OCI-LY3 (cell line): Measurements from ENCODE around the gene UROC1.

Experiments
- H2AFZ ChIP-seq: fragments of 200-600, 300-600 bp; shearing (Covaris generic); 2 replicates; pipeline ENCODE4 v1.6.0; 2014; ENCODE audit warnings: antibody characterized with exemption, low read depth, low read length
- H3K27ac ChIP-seq: fragments of 200-600, 300-600 bp; sonication (generic); 2 replicates; pipeline ENCODE4 v1.5.1; 2014; ENCODE audit warnings: mild to moderate bottlenecking, low read length, moderate library complexity, mixed read lengths
- H3K27me3 ChIP-seq: fragments of 200-600, 300-600 bp; sonication (generic); 2 replicates; pipeline ENCODE4 v1.6.1; 2014; ENCODE audit warnings: low read depth, low read length, mixed read lengths
- H3K36me3 ChIP-seq: fragments of 200-600, 300-600 bp; sonication (generic); replicated peaks from 2 replicates; pipeline ENCODE3; 2014; ENCODE audit warnings: low read depth, low read length, mixed read lengths
- H3K4me1 ChIP-seq: fragments of 300-600, 200-600 bp; sonication (generic); 2 replicates; pipeline ENCODE4 v1.6.1; 2014; ENCODE audit warnings: low read length, mixed read lengths
- H3K4me2 ChIP-seq: fragments of 200-600, 300-600 bp; sonication (generic); 2 replicates; pipeline ENCODE4 v1.6.1; 2014; ENCODE audit warnings: low read length, mixed read lengths
- H3K4me3 ChIP-seq: fragments of 300-600, 200-600 bp; sonication (generic); 2 replicates; pipeline ENCODE4 v1.5.1; 2014; ENCODE audit warnings: antibody characterized with exemption, mild to moderate bottlenecking, low read length, moderate library complexity
- H3K79me2 ChIP-seq: fragments of 300-600, 200-600 bp; shearing (Covaris generic); 2 replicates; pipeline ENCODE4 v1.6.1; 2014; ENCODE audit warnings: mild to moderate bottlenecking, low read length, mixed read lengths
- H3K9ac ChIP-seq: fragments of 300-600, 200-600 bp; shearing (Covaris generic); 2 replicates; pipeline ENCODE4 v1.6.0; 2014; ENCODE audit warnings: mild to moderate bottlenecking, low read length, moderate library complexity
- H3K9me3 ChIP-seq: fragments of 200-600, 300-600 bp; shearing (Covaris generic); 2 replicates; pipeline ENCODE4 v1.6.1; 2014; ENCODE audit warnings: low read length, mixed read lengths; ENCODE audit not compliant: insufficient read depth
- H4K20me1 ChIP-seq: fragments of 200-600, 300-600 bp; sonication (generic); 2 replicates; pipeline ENCODE4 v1.6.1; 2016; ENCODE audit warnings: low read length, mixed read lengths; ENCODE audit not compliant: insufficient read depth
- EZH2phosphoT487 ChIP-seq: fragments of 200-600 bp; shearing (Covaris generic); IDR thresholded peaks from 2 replicates; pipeline ENCODE4 v1.6.1; 2018; ENCODE audit warnings: antibody characterized with exemption, mixed run types, low read depth
- TF ChIP-seq, protein P1 (sequence below): fragments of 200-600, 300-600 bp; sonication (generic); IDR thresholded peaks from 2 replicates; pipeline ENCODE4 v1.5.1; 2014; ENCODE audit warnings: antibody characterized with exemption, low read length, low read depth

UROC1 gene

DNA sequence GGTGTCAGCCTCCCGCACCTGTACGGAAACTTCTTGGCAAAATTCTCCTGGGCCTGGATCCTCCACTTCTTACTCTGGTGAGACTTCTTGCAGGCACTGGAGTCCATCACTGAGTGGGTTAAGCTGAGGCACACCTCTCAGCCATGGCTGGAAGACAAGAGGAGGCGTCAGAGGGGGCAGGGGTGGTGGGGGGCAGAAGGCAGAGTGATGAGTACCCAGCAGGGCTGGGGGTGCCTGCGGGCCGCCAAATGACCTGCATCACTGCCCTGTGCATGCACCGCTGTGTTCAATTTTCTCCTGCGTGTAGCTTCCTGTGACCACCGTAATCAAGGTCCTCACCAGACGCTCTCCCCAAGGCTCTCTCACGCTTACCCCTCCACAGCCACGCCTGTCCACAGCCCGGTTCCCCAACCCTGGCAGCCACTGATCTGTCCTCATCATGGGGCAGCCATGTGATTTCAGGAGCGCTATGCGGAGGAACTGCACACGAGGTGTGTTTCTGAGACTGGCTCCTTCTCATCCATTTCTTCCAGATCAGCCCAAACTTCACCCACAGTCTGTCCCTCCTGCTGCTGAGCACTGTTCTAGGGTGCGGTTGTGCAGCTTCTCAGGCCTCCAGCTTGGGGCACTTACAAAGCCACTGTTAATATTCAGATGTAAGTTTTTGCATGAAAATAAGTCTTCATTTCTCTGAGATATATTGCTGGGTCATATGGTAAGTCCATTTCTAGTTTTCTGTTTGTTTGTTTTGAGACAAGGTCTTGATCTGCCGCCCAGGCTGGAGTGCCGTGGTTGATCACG is 35.9 kb upstream of the UROC1 start:
- Histone ChIP-seq H3K4me2 (no peak overlapping the region), H3K9me3 (no peaks in the 10 kb centered on the region), H3K27me3 (no peaks in the 10 kb centered on the region; the same call in 1 of the 2 replicates), H3K27ac (no peak overlapping the region), H3K9ac (no peak overlapping the region), H3K36me3 (no peaks in the 10 kb centered on the region), H4K20me1 (no peaks in the 10 kb centered on the region), H3K4me1 (no peaks in the 10 kb centered on the region), H3K79me2 (no peaks in the 10 kb centered on the region), H3K4me3 (no peak overlapping the region), H2AFZ (no peak overlapping the region)
- TF ChIP-seq, protein P1, sequence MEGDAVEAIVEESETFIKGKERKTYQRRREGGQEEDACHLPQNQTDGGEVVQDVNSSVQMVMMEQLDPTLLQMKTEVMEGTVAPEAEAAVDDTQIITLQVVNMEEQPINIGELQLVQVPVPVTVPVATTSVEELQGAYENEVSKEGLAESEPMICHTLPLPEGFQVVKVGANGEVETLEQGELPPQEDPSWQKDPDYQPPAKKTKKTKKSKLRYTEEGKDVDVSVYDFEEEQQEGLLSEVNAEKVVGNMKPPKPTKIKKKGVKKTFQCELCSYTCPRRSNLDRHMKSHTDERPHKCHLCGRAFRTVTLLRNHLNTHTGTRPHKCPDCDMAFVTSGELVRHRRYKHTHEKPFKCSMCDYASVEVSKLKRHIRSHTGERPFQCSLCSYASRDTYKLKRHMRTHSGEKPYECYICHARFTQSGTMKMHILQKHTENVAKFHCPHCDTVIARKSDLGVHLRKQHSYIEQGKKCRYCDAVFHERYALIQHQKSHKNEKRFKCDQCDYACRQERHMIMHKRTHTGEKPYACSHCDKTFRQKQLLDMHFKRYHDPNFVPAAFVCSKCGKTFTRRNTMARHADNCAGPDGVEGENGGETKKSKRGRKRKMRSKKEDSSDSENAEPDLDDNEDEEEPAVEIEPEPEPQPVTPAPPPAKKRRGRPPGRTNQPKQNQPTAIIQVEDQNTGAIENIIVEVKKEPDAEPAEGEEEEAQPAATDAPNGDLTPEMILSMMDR = no peak
- no peak for TF ChIP-seq EZH2phosphoT487

DNA sequence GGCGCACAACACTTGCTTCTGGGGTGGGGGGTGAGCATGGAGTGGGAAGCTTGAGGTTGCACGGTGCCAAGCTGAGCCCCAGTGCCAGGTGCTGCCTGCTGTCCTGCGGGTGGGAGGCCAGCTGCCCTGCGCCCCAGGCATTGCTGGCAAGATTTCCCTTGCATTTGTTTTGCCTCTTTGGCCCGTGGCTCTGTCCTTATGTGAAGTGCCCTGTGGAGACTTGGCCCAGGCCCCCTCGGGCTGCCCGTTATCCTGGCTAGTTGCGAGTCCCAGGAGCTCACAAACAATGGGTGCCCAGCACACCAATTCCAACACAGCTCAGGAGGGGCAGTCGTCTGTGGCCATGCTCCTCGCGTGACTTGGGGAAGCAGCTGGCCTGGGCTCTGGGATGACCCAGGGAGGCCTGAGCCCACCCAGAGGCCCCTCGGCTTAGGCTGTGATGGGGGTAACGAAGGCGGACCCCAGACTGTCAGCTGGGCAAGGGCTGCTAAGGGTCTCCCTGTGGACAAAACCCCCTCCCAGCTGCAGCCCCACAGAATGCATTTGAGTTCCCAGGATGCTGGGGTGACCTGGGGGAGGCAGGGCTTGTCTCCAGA is 35.2 kb upstream of the UROC1 start:
- Histone ChIP-seq H4K20me1 (no peaks in the 10 kb centered on the region), H3K79me2 (no peaks in the 10 kb centered on the region), H3K4me3 (no peak overlapping the region), H3K36me3 (no peaks in the 10 kb centered on the region), H3K9ac (no peak overlapping the region), H3K27ac (no peak overlapping the region), H2AFZ (no peak overlapping the region), H3K27me3 (no peaks in the 10 kb centered on the region; the same call in 1 of the 2 replicates), H3K9me3 (no peaks in the 10 kb centered on the region), H3K4me2 (no peak overlapping the region), H3K4me1 (no peaks in the 10 kb centered on the region)
- TF ChIP-seq, protein P1 = no peak
- TF ChIP-seq EZH2phosphoT487 = no peak

DNA sequence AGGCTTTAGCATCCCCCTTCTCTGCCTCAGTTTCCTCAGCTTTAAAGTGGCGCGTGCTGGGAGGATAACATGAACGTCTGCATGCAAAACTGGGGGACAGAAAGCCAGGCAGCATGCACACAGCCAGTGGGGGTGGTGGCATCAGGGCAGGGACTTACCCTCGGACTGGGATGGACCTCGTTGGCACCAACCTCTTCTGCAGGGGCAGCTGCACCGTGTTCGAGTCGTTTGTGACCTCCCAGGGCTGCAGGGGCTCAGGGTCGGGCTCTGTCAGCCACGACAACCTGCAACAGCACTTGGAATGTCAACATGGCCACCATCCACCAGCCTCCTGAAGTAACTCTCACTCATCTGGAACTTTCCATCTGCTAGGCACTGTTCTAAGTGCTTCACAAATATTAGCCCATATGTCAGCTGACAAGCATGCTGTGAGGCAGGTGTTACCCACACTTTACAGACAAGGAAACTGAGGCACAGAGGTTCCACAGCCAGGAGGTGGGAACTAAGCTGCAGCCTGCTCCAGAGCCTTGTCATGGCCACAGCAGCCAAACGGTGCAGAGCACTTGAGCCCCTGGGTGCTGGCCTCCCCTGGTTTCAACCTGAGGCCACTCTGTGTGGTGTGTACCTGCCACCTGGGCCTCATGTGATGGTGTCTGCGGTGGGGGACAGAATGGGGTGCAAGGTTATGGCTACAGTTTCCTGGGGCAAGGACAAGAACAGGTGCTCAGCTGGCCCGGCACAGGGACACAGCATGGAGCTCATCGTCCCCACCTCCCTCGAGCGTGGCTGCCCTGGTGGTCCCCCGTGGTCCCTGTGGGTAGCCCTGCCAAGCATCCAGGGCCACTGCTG is 34.5 kb upstream of the UROC1 start:
- Histone ChIP-seq H3K4me2 (no peak overlapping the region), H3K9me3 (no peaks in the 10 kb centered on the region), H3K9ac (no peak overlapping the region), H3K27ac (no peak overlapping the region), H3K27me3 (peaks cover 5% of the 10 kb centered on the region; the same call in 1 of the 2 replicates), H3K4me1 (no peaks in the 10 kb centered on the region), H4K20me1 (no peaks in the 10 kb centered on the region), H3K4me3 (no peak overlapping the region), H3K36me3 (no peaks in the 10 kb centered on the region), H3K79me2 (no peaks in the 10 kb centered on the region), H2AFZ (no peak overlapping the region)
- TF ChIP-seq, protein P1 = no peak
- no peak for TF ChIP-seq EZH2phosphoT487
